Stimulated activated CD4-positive, alpha-beta T cell treated with anti-CD3 and anti-CD28 coated beads, Interleukin-4, amount 100 ng/mL, for 1 hour (primary cell): ENCODE results near the gene CDON.

Experiments
- DNase-seq: peaks from one replicate; pipeline ENCODE4 v3.0.0-alpha.2; 2020

CDON gene

GRCh38 chr11:126062679-126063506 is at the start of gene CDON:
CDON (minus strand) TSS chr11:126062866; CDS start chr11:126023476, 39,390 bp downstream.
- DNase-seq: peak; percentile 92

GRCh38 chr11:126111458-126112116 is 48.9 kb upstream of the CDON start:
- DNase-seq: no peak

- no peak for DNase-seq
Observed at GRCh38 chr11:126109941-126110731, 47.5 kb upstream of the CDON start.

GRCh38 chr11:126106594-126107328 is 44.1 kb upstream of the CDON start:
- DNase-seq: no peak

- DNase-seq: no peak
Observed at GRCh38 chr11:126105748-126106080, 43.0 kb upstream of the CDON start.

GRCh38 chr11:126105022-126105747 is 42.5 kb upstream of the CDON start:
- DNase-seq: no peak

GRCh38 chr11:126104420-126104819 is 41.8 kb upstream of the CDON start:
- no peak for DNase-seq

GRCh38 chr11:126103150-126103549 is 40.5 kb upstream of the CDON start:
- no peak for DNase-seq

- no peak for DNase-seq
Observed at GRCh38 chr11:126102436-126102981, 39.8 kb upstream of the CDON start.

GRCh38 chr11:126101930-126102283 is 39.2 kb upstream of the CDON start:
- no peak for DNase-seq

- no peak for DNase-seq
Observed at GRCh38 chr11:126101251-126101929, 38.7 kb upstream of the CDON start.

GRCh38 chr11:126100716-126101115 is 38.0 kb upstream of the CDON start:
- no peak for DNase-seq

GRCh38 chr11:126098204-126098769 is 35.6 kb upstream of the CDON start:
- no peak for DNase-seq

- DNase-seq: no peak
Observed at GRCh38 chr11:126095745-126096144, 33.1 kb upstream of the CDON start.

- DNase-seq: no peak
Observed at GRCh38 chr11:126090452-126090851, 27.8 kb upstream of the CDON start.

- DNase-seq: no peak
Observed at GRCh38 chr11:126088999-126089398, 26.3 kb upstream of the CDON start.

GRCh38 chr11:126086248-126086647 is 23.6 kb upstream of the CDON start:
- no peak for DNase-seq

GRCh38 chr11:126084608-126084912 is 21.9 kb upstream of the CDON start:
- no peak for DNase-seq

GRCh38 chr11:126083829-126084607 is 21.4 kb upstream of the CDON start:
- peak; percentile 9 for DNase-seq
